Subcutaneous adipose tissue (tissue), 4 donors: Measurements from ENCODE around the gene FGR. TPM values are rescaled to one million over a fixed set of nuclear protein-coding genes. Genes with fewer than 3 reads are reported as not detected.

Source experiments
- total RNA-seq, 4 donors: library from RNA; depleted of rRNA; stranded (reverse); fragments of >200 nt; gene quantifications; one replicate each; pipeline ENCODE4 v1.1.0, GENCODE V29; 2016
- TF ChIP-seq, protein P1 (sequence below): fragments of 450-650 bp; IDR thresholded peaks from one replicate; pipeline ENCODE4 v1.5.1; 2016; ENCODE audit warnings: low read depth, mild to moderate bottlenecking, control low read depth, antibody characterized with exemption, moderate library complexity

Gene FGR
- total RNA-seq, 4 donors from 2014 or later = 22.4 to 179 (median 44.6) TPM

DNA sequence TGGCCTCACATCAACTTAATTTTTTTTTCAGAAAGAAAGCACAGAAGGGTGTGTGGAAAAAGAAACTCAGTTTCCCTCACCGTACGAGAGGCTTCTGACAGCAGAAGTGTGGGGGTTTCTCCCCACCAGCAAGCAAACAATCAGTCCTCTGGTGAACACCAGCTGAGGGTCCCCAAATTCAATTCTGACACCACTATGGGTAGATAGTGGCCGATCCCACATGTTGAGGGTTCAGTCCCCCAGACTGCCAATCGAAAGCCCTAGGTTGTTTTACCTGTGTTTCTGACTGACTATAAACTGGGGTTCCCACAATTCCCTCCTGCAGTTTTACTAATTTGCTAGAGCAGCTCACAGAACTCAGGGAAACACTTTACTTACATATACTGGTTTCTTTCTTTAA is 34.9 kb upstream of the FGR start:
- TF ChIP-seq, protein P1, sequence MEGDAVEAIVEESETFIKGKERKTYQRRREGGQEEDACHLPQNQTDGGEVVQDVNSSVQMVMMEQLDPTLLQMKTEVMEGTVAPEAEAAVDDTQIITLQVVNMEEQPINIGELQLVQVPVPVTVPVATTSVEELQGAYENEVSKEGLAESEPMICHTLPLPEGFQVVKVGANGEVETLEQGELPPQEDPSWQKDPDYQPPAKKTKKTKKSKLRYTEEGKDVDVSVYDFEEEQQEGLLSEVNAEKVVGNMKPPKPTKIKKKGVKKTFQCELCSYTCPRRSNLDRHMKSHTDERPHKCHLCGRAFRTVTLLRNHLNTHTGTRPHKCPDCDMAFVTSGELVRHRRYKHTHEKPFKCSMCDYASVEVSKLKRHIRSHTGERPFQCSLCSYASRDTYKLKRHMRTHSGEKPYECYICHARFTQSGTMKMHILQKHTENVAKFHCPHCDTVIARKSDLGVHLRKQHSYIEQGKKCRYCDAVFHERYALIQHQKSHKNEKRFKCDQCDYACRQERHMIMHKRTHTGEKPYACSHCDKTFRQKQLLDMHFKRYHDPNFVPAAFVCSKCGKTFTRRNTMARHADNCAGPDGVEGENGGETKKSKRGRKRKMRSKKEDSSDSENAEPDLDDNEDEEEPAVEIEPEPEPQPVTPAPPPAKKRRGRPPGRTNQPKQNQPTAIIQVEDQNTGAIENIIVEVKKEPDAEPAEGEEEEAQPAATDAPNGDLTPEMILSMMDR = no peak

DNA sequence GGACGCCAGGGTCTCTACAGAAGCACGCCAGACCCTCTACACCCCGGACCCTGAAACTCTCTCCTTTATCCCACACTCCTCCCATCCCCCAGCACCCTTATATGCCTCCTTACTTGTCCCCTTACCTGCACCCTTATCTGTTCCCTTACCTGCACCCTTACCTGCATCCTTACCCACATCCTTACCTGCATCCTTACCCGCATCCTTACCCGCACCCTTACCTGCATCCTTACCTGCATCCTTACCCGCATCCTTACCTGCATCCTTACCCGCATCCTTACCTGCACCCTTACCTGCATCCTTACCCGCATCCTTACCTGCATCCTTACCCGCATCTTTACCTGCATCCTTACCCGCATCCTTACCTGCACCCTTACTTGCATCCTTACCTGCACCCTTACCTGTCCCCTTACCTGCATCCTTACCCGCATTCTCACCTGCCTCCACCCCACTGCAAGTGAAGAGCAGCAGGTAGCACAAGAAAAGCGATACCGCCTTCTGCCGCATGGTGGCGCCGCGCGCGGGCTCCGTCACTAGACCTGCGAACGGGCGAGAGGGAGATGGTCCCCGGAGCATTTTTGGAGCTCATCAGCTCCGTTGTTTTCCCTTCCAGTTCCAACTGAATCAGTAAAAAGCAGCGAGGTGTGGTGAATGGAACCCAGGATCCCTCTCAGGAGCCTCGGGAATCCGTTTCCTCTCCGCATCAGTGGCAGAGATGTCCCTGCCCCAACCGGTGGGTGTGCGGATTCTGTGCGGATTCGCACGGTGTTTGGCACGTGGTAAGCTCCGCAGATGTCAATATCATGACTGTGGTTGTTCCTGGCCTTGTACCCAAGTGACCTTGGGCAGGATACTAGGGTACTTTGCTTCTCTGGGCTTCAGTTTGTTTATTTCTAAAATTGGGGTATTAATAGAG is 34.1 kb upstream of the FGR start:
- TF ChIP-seq, protein P1 = no peak

DNA sequence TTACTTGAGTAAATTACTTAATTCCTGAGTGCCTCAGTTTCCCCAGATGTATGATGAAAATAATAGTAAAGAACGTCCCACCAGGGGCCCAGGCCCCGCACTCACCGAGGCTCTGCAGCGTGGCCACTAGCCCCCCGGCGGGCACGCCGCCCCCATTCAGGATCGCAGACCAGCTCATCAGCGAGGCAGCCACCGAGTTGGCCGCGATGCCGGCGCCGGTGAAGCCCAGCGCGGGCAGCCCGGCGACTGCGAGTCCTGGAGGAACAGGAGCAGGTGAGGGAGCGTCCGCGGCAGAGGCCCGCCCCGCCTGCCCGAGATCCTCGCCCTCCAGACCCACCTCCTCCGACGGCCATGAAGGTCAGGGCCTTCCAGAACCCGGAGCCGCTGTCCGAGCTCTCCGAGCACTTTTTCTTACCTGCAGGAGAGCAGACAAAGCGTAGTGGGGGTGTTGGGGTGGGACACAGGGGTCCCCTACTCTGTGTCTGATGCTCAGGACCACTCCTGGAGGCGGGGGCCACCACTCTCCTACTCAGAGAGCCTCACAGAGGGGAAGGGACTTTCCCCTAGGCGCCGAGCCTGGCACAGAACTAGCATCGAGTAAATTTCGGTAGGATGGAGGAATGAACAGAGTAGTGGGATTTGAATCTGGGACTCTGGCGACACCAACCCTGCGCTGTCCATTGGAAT is 33.3 kb upstream of the FGR start:
- TF ChIP-seq, protein P1 = no peak

DNA sequence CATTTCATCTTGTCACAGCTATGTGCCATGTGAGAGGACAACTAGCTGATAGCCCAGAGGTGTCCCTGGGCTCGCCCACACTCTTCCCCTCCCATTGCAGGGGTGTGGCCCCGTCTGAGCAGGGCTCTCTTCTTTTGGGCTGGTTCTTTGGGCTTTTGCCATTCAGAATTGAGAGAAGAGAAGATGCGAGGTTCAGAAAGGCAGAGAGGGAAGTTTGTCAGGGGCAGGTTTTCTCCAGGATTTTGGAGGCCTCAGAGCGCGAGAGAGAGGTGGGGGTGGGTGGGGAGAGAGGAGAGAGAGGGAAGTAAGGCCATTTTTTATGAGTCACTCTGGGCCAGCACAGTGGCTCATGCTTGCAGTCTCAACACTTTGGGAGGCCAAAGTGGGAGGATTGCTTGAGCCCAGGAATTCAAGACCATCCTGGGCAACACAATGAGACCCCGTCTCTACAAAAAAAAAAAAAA is 31.8 kb upstream of the FGR start:
- TF ChIP-seq, protein P1 = no peak

DNA sequence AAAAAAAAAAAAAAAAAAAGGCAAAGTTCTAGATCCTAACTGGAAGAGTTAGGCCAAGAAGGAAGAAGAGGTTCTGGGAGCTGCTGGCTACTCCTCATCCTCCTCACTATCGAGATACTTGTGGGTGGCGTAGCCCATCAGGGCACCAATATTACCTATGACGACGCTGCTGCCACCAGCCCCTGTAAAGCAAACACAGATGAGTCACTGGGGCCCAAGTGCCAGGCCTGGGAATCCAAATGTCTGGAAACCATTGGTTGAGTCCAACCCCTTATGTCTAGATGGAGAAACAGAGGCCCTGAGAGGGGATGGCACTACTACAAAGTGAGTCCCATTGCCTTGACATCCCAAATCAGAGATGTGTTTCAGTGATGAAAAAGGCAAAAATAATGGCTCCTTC is 31.3 kb upstream of the FGR start:
- TF ChIP-seq, protein P1 = no peak

DNA sequence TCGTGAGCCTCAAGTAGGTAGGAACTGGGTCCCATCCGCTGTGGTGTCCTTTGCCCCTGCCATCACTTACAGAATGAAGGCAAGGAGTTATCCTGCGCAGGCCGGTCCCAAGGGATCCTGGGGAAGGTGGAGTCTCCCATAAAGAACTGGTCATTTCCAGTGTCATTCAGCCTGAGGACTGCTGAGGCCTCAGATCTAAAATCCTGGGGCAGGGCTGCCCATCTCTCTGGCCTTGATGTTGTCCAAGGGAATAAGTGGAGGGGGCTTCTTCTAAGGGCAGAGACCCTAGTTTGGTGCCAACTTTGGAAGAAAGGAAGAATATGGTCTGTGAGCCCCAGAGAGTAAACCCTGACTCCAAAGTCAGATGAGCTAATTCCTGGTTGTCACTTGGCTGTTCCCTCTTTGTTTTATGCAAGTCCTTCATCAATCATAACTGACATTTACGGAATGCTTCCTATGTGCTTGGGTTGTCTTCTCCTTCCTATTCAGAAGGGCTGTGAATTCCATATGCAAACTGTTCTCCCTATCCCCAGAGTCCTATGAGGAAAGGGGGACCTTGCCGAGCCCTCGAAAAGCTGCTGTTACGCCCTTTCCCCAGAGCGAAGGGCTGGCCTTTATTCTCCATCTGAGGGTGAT is 30.1 kb upstream of the FGR start:
- TF ChIP-seq, protein P1 = no peak

DNA sequence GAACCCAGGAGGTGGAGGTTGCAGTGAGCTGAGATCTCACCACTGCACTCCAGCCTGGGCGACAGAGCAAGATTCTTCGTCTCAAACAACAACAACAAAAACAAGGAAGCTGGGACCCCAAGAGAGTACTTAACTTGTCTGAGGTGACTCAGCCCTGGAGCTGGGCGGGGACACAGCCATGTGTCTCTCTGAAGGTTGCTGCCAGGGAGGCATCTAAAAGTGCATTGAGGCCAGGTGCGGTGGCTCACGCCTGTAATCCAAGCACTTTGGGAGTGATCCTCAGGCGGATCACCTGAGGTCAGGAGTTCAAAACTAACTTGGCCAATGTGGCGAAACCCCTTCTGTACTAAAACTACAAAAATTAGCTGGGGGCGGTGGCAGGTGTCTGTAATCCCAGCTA is 29.3 kb upstream of the FGR start:
- TF ChIP-seq, protein P1 = no peak
